OCI-LY3 (cell line): Measurements from ENCODE around the gene SPOCK1.

ENCODE experiments used
- H2AFZ ChIP-seq: fragments of 200-600, 300-600 bp; shearing (Covaris generic); 2 replicates; pipeline ENCODE4 v1.6.0; 2014; ENCODE audit warnings: antibody characterized with exemption, low read depth, low read length
- H3K27ac ChIP-seq: fragments of 200-600, 300-600 bp; sonication (generic); 2 replicates; pipeline ENCODE4 v1.5.1; 2014; ENCODE audit warnings: mild to moderate bottlenecking, low read length, moderate library complexity, mixed read lengths
- H3K27me3 ChIP-seq: fragments of 200-600, 300-600 bp; sonication (generic); 2 replicates; pipeline ENCODE4 v1.6.1; 2014; ENCODE audit warnings: low read depth, low read length, mixed read lengths
- H3K36me3 ChIP-seq: fragments of 200-600, 300-600 bp; sonication (generic); replicated peaks from 2 replicates; pipeline ENCODE3; 2014; ENCODE audit warnings: low read depth, low read length, mixed read lengths
- H3K4me1 ChIP-seq: fragments of 300-600, 200-600 bp; sonication (generic); 2 replicates; pipeline ENCODE4 v1.6.1; 2014; ENCODE audit warnings: low read length, mixed read lengths
- H3K4me2 ChIP-seq: fragments of 200-600, 300-600 bp; sonication (generic); 2 replicates; pipeline ENCODE4 v1.6.1; 2014; ENCODE audit warnings: low read length, mixed read lengths
- H3K4me3 ChIP-seq: fragments of 300-600, 200-600 bp; sonication (generic); 2 replicates; pipeline ENCODE4 v1.5.1; 2014; ENCODE audit warnings: antibody characterized with exemption, mild to moderate bottlenecking, low read length, moderate library complexity
- H3K79me2 ChIP-seq: fragments of 300-600, 200-600 bp; shearing (Covaris generic); 2 replicates; pipeline ENCODE4 v1.6.1; 2014; ENCODE audit warnings: mild to moderate bottlenecking, low read length, mixed read lengths
- H3K9ac ChIP-seq: fragments of 300-600, 200-600 bp; shearing (Covaris generic); 2 replicates; pipeline ENCODE4 v1.6.0; 2014; ENCODE audit warnings: mild to moderate bottlenecking, low read length, moderate library complexity
- H3K9me3 ChIP-seq: fragments of 200-600, 300-600 bp; shearing (Covaris generic); 2 replicates; pipeline ENCODE4 v1.6.1; 2014; ENCODE audit warnings: low read length, mixed read lengths; ENCODE audit not compliant: insufficient read depth
- H4K20me1 ChIP-seq: fragments of 200-600, 300-600 bp; sonication (generic); 2 replicates; pipeline ENCODE4 v1.6.1; 2016; ENCODE audit warnings: low read length, mixed read lengths; ENCODE audit not compliant: insufficient read depth
- CTCF ChIP-seq: fragments of 200-600, 300-600 bp; sonication (generic); IDR thresholded peaks from 2 replicates; pipeline ENCODE4 v1.5.1; 2014; ENCODE audit warnings: antibody characterized with exemption, low read length, low read depth
- EZH2phosphoT487 ChIP-seq: fragments of 200-600 bp; shearing (Covaris generic); IDR thresholded peaks from 2 replicates; pipeline ENCODE4 v1.6.1; 2018; ENCODE audit warnings: antibody characterized with exemption, mixed run types, low read depth

SPOCK1 gene

GRCh38 chr5:137359941-137360340 is 139.2 kb downstream of the SPOCK1 start:
- Histone ChIP-seq H4K20me1 (no peaks in the 10 kb centered on the region), H3K4me1 (no peaks in the 10 kb centered on the region), H3K9ac (no peak overlapping the region), H3K36me3 (no peaks in the 10 kb centered on the region), H3K27ac (no peak overlapping the region), H3K9me3 (no peaks in the 10 kb centered on the region), H3K4me2 (no peak overlapping the region), H3K4me3 (no peak overlapping the region), H3K79me2 (no peaks in the 10 kb centered on the region), H2AFZ (no peak overlapping the region), H3K27me3 (no peaks in the 10 kb centered on the region)
- no peak for TF ChIP-seq EZH2phosphoT487
- no peak for TF ChIP-seq CTCF

- H3K36me3 ChIP-seq = no peaks in the 10 kb centered on the region
- H4K20me1 ChIP-seq = no peaks in the 10 kb centered on the region
- no peaks in the 10 kb centered on the region for H3K79me2 ChIP-seq
- 0 out of 2 replicates have a peak, but pooled peaks cover 2% of the 10 kb centered on the region for H3K27me3 ChIP-seq
- TF ChIP-seq CTCF (no peak), EZH2phosphoT487 (no peak)
- H3K9ac ChIP-seq = no peak overlapping the region
- H3K27ac ChIP-seq = no peak overlapping the region
- no peaks in the 10 kb centered on the region for H3K9me3 ChIP-seq
- no peak overlapping the region for H3K4me3 ChIP-seq
- no peak overlapping the region for H3K4me2 ChIP-seq
- H3K4me1 ChIP-seq = no peaks in the 10 kb centered on the region
- no peak overlapping the region for H2AFZ ChIP-seq
These were observed 141.7 kb downstream of the SPOCK1 start for GRCh38 chr5:137357436-137357835.

- TF ChIP-seq EZH2phosphoT487 = no peak
- TF ChIP-seq CTCF = no peak
- Histone ChIP-seq H3K4me3 (no peak overlapping the region), H3K9me3 (no peaks in the 10 kb centered on the region), H4K20me1 (no peaks in the 10 kb centered on the region), H3K9ac (no peak overlapping the region), H3K27me3 (0 out of 2 replicates have a peak, but pooled peaks cover 2% of the 10 kb centered on the region), H3K4me2 (no peak overlapping the region), H3K79me2 (no peaks in the 10 kb centered on the region), H2AFZ (no peak overlapping the region), H3K4me1 (no peaks in the 10 kb centered on the region), H3K36me3 (no peaks in the 10 kb centered on the region), H3K27ac (no peak overlapping the region)
These were observed 143.0 kb downstream of the SPOCK1 start for GRCh38 chr5:137356127-137356526.

- Histone ChIP-seq H2AFZ (no peak overlapping the region), H3K79me2 (no peaks in the 10 kb centered on the region), H3K4me1 (no peaks in the 10 kb centered on the region), H3K9me3 (no peaks in the 10 kb centered on the region), H3K4me3 (no peak overlapping the region), H3K36me3 (no peaks in the 10 kb centered on the region), H4K20me1 (no peaks in the 10 kb centered on the region), H3K27me3 (0 out of 2 replicates have a peak, but pooled peaks cover 2% of the 10 kb centered on the region), H3K9ac (no peak overlapping the region), H3K4me2 (no peak overlapping the region), H3K27ac (no peak overlapping the region)
- no peak for TF ChIP-seq CTCF
- TF ChIP-seq EZH2phosphoT487 = no peak
These were observed 143.4 kb downstream of the SPOCK1 start for GRCh38 chr5:137355708-137356107.
